Fibroblast of lung (primary cell): ENCODE data around the gene GPRC6A. TPM values are rescaled to one million over a fixed set of nuclear protein-coding genes. Genes with fewer than 3 reads are reported as not detected.

ENCODE experiments used
- DNase-seq, 2 donors: peaks; one replicate each; pipeline versions ENCODE4 v3.0.0 to v3.0.0-alpha.2; 2010; ENCODE audit warnings: low read depth in 2 of 2
- H2AFZ ChIP-seq: 2 replicates; pipeline ENCODE4 v1.5.1; 2012; ENCODE audit warnings: low read length, control low read depth, inconsistent platforms
- H3K27ac ChIP-seq: 2 replicates; pipeline ENCODE4 v1.5.1; 2011; ENCODE audit warnings: low read length, control low read depth; ENCODE audit not compliant: insufficient read depth
- H3K27me3 ChIP-seq: 2 replicates; pipeline ENCODE4 v1.5.1; 2011; ENCODE audit warnings: mild to moderate bottlenecking, low read length; ENCODE audit not compliant: control insufficient read depth, insufficient read depth
- H3K36me3 ChIP-seq: 2 replicates; pipeline ENCODE4 v1.5.1; 2011; ENCODE audit warnings: low read length; ENCODE audit not compliant: control insufficient read depth, insufficient read depth
- H3K4me1 ChIP-seq: 2 replicates; pipeline ENCODE4 v1.5.1; 2011; ENCODE audit warnings: low read length; ENCODE audit not compliant: control insufficient read depth, insufficient read depth; ENCODE audit errors: extremely low read depth
- H3K4me2 ChIP-seq: 2 replicates; pipeline ENCODE4 v1.5.1; 2011; ENCODE audit warnings: low read length, control low read depth; ENCODE audit not compliant: insufficient read depth; ENCODE audit errors: extremely low read depth
- H3K4me3 ChIP-seq, 4 experiments: fragments of 200-600 bp in 1 of 4; sonication (generic) in 1 of 4; replicated peaks in 1 of 4; 2 replicates each; pipeline ENCODE4 v1.5.1; 2011 to 2016; ENCODE audit warnings: low read length in 4 of 4, low read depth in 3 of 4, mild to moderate bottlenecking in 3 of 4, control low read depth in 2 of 4, inconsistent platforms in 1 of 4, mixed read lengths in 1 of 4; ENCODE audit not compliant: insufficient read depth in 1 of 4; ENCODE audit errors: control extremely low read depth in 1 of 4
- H3K79me2 ChIP-seq: 2 replicates; pipeline ENCODE4 v1.5.1; 2012; ENCODE audit warnings: mild to moderate bottlenecking, low read length, inconsistent platforms; ENCODE audit not compliant: control insufficient read depth, insufficient read depth
- H3K9ac ChIP-seq: 2 replicates; pipeline ENCODE4 v1.5.1; 2011; ENCODE audit warnings: mild to moderate bottlenecking, low read length, control low read depth; ENCODE audit not compliant: insufficient read depth
- H3K9me3 ChIP-seq: 2 replicates; pipeline ENCODE4 v1.5.1; 2012; ENCODE audit warnings: low read depth, low read length; ENCODE audit not compliant: control insufficient read depth, insufficient read depth
- H4K20me1 ChIP-seq: 2 replicates; pipeline ENCODE4 v1.5.1; 2011; ENCODE audit warnings: low read length; ENCODE audit not compliant: control insufficient read depth, insufficient read depth; ENCODE audit errors: extremely low read depth
- CTCF ChIP-seq, 2 donors: IDR thresholded peaks in 1 of 2; conservative IDR thresholded peaks in 1 of 2; 1 replicate in 1 of 2; 2 replicates in 1 of 2; pipeline ENCODE4 v1.5.1; 2011 to 2012; ENCODE audit warnings: low read length in 2 of 2, control low read depth in 1 of 2, inconsistent platforms in 1 of 2, low read depth in 1 of 2, mild to moderate bottlenecking in 1 of 2
- EZH2 ChIP-seq: IDR thresholded peaks from 2 replicates; pipeline ENCODE4 v1.5.1; 2012; ENCODE audit warnings: low read length, control low read depth, mild to moderate bottlenecking; ENCODE audit errors: missing control alignments
- polyA minus RNA-seq: library from RNA; depleted of rRNA, polyadenylated mRNA; stranded (reverse); fragments of >200 nt; gene quantifications from 2 replicates; pipeline ENCODE4 v1.2.3, GENCODE V29; 2011; ENCODE audit warnings: low replicate concordance
- polyA plus RNA-seq, 2 donors: library from polyadenylated mRNA; depleted of rRNA in 1 of 2; stranded (reverse) in 1 of 2; unstranded in 1 of 2; fragments of >200 nt; gene quantifications; 2 replicates each; pipeline ENCODE4 v1.2.1, GENCODE V29; 2011 to 2012; ENCODE audit warnings: missing spikeins in 1 of 2
- total RNA-seq: library from RNA; depleted of rRNA; stranded (reverse); fragments of >200 nt; gene quantifications from 2 replicates; pipeline ENCODE4 v1.2.1, GENCODE V29; 2014

The GPRC6A gene
- total RNA-seq (not detected in 2 replicates), polyA plus RNA-seq (not detected in 2 replicates), polyA minus RNA-seq (not detected in 2 replicates)
- not detected in 2 replicates for polyA plus RNA-seq (2012)

GRCh38 chr6:116828983-116829382, at the start of gene GPRC6A:
Gene GPRC6A (minus strand): TSS chr6:116829083. CDS start chr6:116829013, 70 bp downstream.
- Histone ChIP-seq H3K79me2 (no peaks in the 10 kb centered on the region), H3K36me3 (no peaks in the 10 kb centered on the region), H3K4me2 (no peak within 1 kb of the TSS), H3K27me3 (no peaks in the 10 kb centered on the region), H3K27ac (no peak within 1 kb of the TSS), H4K20me1 (no peaks in the 10 kb centered on the region), H3K9me3 (no peaks in the 10 kb centered on the region), H3K4me1 (no peaks in the 10 kb centered on the region), H3K9ac (no peak within 1 kb of the TSS), H3K4me3 (no peak within 1 kb of the TSS), H2AFZ (no peak within 1 kb of the TSS)
- DNase-seq = no peak
- TF ChIP-seq EZH2 (no peak), CTCF (conservative IDR thresholded peaks at IDR 0.05 in 1 of 2, IDR thresholded peaks at IDR 0.05 in 1 of 2; ENCODE audit: low read depth in 1 of 2, low read length in 2 of 2) (no peak)

- no peak for TF ChIP-seq CTCF (conservative IDR thresholded peaks at IDR 0.05 in 1 of 2, IDR thresholded peaks at IDR 0.05 in 1 of 2; ENCODE audit: low read depth in 1 of 2, low read length in 2 of 2)
- TF ChIP-seq EZH2 = no peak
- H3K4me2 ChIP-seq = no peak overlapping the region
- no peak overlapping the region for H3K9ac ChIP-seq
- H3K27me3 ChIP-seq = peaks cover 21% of the 10 kb centered on the region
- no peak overlapping the region for H2AFZ ChIP-seq
- H3K36me3 ChIP-seq = no peaks in the 10 kb centered on the region
- H3K4me3 ChIP-seq = no peak overlapping the region
- no peaks in the 10 kb centered on the region for H3K4me1 ChIP-seq
- DNase-seq = no peak
- no peaks in the 10 kb centered on the region for H3K9me3 ChIP-seq
- no peak overlapping the region for H3K27ac ChIP-seq
- H4K20me1 ChIP-seq = no peaks in the 10 kb centered on the region
- no peaks in the 10 kb centered on the region for H3K79me2 ChIP-seq
Observed at GRCh38 chr6:116877743-116878142, 48.9 kb upstream of the GPRC6A start.

GRCh38 chr6:116876635-116877611, 48.0 kb upstream of the GPRC6A start, which contains the start of gene RFX6:
Gene RFX6 (plus strand): TSS chr6:116877242. CDS start chr6:116877276, 34 bp downstream.
- TF ChIP-seq EZH2 (peak; percentile 27), CTCF (conservative IDR thresholded peaks at IDR 0.05 in 1 of 2, IDR thresholded peaks at IDR 0.05 in 1 of 2; ENCODE audit: low read depth in 1 of 2, low read length in 2 of 2) (no peak)
- Histone ChIP-seq H4K20me1 (no peaks in the 10 kb centered on the region), H3K36me3 (no peaks in the 10 kb centered on the region), H3K9ac (no peak within 1 kb of the TSS), H3K27ac (no peak within 1 kb of the TSS), H3K27me3 (peaks cover 21% of the 10 kb centered on the region), H2AFZ (no peak within 1 kb of the TSS), H3K4me3 (peak within 1 kb of the TSS in 1 of 4 experiments; percentile 26), H3K79me2 (no peaks in the 10 kb centered on the region), H3K4me1 (no peaks in the 10 kb centered on the region), H3K9me3 (no peaks in the 10 kb centered on the region), H3K4me2 (peak within 1 kb of the TSS; percentile 35)
- DNase-seq = no peak
